AG09319 (cell line): ENCODE results near the gene ATP8B1.

Experiments used
- DNase-seq: peaks from one replicate; pipeline ENCODE4 v3.0.0-alpha.2; 2010; ENCODE audit warnings: low read depth; ENCODE audit errors: extremely low read depth
- TF ChIP-seq, protein P1 (sequence below): IDR thresholded peaks from 2 replicates; pipeline ENCODE4 v1.5.1; 2011; ENCODE audit warnings: low read depth, mild to moderate bottlenecking, inconsistent platforms, low read length, moderate library complexity

The ATP8B1 gene

DNA sequence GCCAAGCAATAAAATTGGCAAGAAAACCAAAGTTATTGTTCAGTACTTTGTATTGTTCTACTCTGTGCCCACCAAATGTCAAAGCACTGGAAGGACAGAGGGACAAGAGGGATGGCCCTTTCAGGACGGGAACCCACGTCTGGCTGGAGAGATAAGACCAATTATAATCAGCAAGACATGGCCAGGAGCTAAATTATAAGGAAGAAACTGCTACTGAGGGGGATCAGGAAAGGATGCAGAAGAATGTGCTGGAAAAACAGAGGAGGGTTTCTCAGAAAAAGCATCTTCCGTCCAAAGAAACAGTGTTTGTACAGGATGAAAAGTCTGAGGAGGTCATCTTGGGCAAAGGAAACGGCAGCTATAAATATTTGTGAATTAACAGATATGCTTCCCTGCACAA lies 135.1 kb downstream of the ATP8B1 start:
- TF ChIP-seq, protein P1, sequence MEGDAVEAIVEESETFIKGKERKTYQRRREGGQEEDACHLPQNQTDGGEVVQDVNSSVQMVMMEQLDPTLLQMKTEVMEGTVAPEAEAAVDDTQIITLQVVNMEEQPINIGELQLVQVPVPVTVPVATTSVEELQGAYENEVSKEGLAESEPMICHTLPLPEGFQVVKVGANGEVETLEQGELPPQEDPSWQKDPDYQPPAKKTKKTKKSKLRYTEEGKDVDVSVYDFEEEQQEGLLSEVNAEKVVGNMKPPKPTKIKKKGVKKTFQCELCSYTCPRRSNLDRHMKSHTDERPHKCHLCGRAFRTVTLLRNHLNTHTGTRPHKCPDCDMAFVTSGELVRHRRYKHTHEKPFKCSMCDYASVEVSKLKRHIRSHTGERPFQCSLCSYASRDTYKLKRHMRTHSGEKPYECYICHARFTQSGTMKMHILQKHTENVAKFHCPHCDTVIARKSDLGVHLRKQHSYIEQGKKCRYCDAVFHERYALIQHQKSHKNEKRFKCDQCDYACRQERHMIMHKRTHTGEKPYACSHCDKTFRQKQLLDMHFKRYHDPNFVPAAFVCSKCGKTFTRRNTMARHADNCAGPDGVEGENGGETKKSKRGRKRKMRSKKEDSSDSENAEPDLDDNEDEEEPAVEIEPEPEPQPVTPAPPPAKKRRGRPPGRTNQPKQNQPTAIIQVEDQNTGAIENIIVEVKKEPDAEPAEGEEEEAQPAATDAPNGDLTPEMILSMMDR, result no peak
- no peak for DNase-seq

DNA sequence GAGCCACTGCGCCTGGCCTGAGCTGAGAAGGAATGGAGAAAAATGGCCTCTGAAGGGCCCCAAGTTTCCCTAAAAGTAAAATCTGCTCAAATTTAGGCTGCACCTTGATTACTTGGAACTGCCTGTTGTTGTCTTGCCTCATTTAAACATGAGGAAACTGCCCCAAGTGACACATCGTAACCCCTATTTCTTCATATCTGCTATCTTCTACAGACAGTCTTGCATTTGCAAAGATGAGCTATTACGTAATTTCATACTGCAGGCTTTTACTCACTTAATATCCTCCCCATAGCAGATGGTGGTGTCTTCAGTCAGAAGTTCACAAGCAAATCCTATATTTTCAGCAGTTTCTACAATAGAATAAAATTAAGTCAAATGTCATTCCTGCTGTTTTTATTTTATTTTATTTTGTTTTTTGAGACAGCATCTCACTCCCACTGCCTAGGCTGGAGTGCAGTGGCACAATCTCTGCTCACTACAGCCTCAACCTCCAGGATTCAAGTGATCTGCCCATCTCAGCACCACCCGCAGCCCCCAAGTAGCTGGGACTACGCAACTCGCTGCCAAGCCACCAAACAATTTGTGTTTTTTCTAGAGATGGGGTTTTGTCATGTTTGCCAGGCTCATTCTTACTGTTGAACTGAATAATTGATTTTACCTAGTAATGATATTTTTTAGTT lies 136.2 kb downstream of the ATP8B1 start:
- peak; percentile 51 for DNase-seq
- TF ChIP-seq, protein P1, result no peak

DNA sequence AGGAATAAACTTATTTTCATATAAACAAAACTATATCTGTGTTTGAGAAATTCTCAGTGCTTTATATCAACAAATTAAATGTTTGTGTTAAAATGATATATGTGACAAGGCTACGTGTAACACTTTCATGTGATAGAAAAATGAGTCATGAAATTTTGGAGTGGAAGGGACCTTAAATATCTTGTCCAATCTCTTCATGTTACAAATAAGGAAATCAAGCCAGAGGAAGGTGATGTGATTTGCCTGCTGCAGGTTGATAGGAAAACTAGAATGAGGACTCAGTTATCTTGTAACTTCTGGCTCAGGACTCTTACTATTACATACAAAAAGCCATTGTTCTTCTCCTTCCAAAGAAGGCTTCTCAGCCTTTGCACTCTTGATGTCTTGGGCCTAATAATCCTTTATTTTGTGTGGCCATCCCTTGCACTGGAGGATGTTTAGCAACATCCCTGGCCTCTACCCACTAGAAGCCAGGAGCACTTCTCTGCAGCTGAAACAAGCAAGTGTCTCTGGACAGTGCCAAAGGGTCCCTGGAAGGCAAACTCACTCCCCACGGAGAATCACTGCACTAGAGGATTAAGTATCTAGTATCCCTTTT lies 138.4 kb downstream of the ATP8B1 start:
- TF ChIP-seq, protein P1, result no peak
- no peak for DNase-seq

DNA sequence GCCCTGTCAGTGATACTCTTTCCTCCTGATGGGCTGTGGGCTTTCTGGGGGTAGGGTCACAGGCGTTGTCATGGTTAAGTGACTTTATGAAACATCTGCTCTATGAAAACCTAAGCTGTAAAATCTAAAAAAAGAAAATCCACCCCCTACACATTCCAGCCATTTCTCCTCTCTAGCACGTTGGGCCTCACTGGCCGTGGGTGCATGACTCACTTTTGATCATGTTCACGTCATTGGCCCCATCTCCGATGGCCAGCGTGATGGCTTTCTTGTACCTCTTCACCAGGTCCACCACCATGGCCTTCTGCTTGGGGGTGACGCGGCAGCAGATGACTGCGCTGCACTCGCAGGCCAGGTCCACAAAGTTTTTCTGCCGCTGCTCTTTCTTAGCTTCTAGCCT lies 142.2 kb downstream of the ATP8B1 start:
- DNase-seq, result no peak
- TF ChIP-seq, protein P1, result no peak

DNA sequence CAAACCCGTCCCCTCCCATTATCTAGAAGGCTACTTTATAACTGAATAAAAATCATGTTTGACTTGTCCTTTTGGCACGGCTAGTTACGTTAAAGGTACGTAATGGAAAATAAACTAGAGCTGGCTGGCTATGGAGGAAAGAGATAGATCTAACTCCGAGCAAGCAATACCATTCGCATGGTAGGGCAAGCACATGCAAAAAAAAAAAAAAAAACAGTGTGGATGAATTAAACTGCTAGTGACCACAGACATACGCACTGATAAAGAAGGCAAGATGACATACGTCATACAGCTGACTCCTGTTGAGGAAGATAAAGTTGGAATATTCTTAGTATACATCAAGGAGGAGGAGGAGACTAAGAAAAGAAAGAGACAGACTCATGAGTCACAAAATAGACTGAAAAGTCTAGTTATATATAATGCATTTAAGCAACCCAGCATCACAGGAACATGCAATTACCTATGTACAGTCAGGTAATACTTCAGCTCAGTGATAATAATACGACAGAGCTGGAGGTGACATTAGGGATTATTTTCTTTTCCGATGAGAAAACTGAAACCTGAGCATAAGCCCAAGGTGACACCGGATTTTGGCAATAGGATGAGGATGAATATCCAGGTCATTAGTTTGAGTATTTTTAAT lies 143.5 kb downstream of the ATP8B1 start:
- TF ChIP-seq, protein P1, result no peak
- no peak for DNase-seq

DNA sequence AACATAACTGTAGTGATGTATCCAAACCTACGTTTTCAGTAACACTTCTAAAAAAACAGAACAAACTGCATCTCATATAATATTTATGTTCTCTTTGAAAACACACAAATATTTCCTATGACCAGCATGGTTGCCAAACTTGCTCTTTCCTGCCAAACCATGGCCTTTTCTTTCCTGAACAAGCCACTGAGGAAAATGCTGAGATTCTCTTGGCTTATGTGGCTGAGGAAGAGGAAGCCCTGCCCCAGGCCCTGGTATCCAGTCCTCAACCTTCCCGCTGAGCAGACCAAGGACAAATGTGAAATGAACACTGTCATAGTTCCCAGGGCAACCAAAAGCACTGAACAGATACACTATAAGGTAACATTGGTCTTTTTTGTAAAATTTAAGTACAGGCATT lies 145.6 kb downstream of the ATP8B1 start:
- DNase-seq, result no peak
- TF ChIP-seq, protein P1, result no peak

DNA sequence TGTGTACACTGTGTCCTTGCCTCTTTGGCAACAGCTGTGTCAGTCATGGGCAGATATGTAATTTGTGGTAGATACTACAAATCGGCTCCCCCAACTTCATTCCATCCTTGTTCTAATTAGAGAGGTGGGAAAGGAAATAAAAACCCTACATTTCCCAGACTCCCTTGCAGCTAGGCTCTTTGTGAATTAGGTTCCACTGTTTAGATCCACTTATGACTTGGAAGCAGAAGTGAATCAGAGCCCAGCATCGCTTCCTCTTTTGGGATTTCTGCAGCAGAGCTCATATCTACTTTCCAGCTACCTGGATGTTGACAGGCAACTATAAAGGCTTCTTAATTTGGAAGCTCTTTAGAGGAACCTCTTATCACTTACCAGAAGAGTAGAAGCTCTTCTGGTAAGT lies 147.4 kb downstream of the ATP8B1 start:
- TF ChIP-seq, protein P1, result no peak
- no peak for DNase-seq
